PC-3 (cell line): Measurements from ENCODE around the gene JAKMIP1.

Experiments
- CTCF ChIP-seq: fragments of 300-600 bp; sonication (generic); conservative IDR thresholded peaks from 2 replicates; pipeline ENCODE4 v1.5.1; 2017; ENCODE audit warnings: antibody characterized with exemption, low read depth, mild to moderate bottlenecking, low read length
- EZH2 ChIP-seq: fragments of 300-600 bp; sonication (generic); IDR thresholded peaks from one replicate; pipeline ENCODE4 v1.6.1; 2017; ENCODE audit warnings: antibody characterized with exemption, mild to moderate bottlenecking, low read length; ENCODE audit not compliant: unreplicated experiment
- EZH2phosphoT487 ChIP-seq: fragments of 300-600 bp; sonication (generic); IDR thresholded peaks from 2 replicates; pipeline ENCODE4 v1.6.1; 2018; ENCODE audit warnings: mild to moderate bottlenecking, antibody characterized with exemption, low read length, borderline replicate concordance

GRCh38 chr4:5995901-5996623 is 204.3 kb downstream of the JAKMIP1 start:
- TF ChIP-seq CTCF = no peak
- no peak for TF ChIP-seq EZH2
- no peak for TF ChIP-seq EZH2phosphoT487
